ENCODE data around the gene SWAP70.

The SWAP70 gene

DNA sequence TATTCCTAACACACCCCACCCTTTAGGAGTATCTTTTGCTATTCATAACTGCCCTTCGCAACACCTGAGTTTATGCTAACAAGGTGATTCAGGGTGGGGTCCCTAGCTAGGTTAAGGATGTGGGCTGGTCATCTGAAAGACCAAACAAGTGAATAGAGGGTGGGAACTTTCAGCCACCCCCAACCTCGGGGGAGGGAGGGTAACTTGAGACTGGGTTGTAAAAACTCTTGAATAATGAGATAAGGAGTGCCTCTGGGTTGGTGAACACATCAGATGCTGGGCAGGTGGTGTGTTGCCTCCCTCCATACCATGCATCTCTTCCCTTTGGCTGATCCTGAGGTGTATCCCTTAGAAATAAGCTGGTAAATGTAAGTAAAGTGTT, 111.5 kb downstream of the SWAP70 start:
- no peak for DNase-seq (ENCODE audit: low read depth in 2 of 2)

DNA sequence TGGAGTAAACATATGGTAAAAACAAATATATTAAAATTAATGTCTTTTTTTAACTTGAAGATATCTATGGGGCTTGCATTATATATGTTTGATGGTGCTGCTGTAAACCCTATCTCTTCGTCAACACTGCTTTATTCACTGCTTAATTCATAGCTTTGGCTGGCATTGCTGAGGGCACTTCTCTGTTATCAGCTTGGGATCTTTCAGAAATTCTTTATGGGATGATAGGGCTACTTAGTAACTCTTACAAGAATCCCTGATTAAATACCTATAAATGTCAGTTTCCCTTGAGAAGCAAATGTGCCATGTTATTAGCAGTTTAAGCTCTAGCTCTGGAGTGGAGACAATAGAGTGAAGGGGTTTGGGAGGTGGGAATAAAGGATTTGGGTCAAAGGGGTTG, 112.3 kb downstream of the SWAP70 start:
- no peak for DNase-seq (ENCODE audit: low read depth in 2 of 2)

DNA sequence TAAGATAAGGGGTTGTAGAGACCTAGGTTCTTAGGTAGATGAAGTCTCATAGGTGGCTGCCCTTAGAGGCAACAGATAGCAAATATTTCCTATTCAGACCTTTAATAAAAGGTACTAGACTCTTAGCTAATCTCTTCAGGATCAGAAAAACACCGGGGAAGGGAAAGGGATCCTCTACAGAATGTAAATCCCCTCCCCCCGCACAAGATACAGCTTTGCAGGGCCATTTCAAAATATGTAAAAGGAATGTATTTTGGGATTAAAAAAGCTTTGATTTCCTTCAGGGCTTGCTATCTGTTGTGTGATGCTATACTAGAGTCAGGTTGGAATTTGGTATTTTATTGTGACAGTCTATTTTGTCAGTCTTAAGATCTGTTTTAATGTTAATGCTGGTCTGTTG, 113.2 kb downstream of the SWAP70 start:
- no peak for DNase-seq (ENCODE audit: low read depth in 2 of 2)

DNA sequence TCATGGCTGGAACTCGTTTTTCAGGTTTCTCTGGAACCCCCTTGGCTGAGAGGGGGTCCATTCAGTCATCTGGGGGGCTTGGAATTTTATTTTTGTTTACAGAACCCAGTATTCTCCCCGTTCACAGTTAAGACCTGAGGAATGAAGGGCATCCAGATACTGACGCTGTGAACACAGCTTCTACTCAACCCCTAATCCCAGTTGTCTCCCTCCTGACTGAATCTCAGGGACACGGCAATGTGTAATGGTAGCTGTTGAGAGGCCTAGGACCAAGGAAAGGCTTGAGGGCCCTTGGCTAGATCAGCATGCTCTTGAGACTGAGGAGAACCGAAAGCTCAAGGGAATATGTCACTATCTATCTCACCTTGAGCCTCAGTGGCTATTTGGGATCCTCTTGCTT, 113.6 kb downstream of the SWAP70 start:
- DNase-seq (ENCODE audit: low read depth in 2 of 2) = no peak

DNA sequence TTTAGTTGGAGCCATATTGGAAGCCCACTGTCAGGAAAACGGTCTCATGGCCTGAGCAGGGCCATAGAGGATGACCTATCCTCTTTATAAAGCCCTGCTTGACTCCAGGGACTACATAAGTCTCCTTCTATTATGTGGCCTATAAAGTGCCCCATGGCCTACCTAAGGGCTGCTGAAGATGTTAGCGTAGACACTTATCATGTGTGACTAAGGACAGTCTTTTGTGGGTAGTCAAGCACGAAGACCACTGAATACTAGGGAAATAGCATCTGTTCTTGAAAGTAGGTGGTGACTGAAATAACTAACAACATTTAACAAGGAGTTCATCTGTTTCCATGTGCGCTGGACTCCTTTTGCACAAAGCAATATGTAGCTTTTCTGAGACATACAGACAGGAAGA, 117.1 kb downstream of the SWAP70 start:
- DNase-seq (ENCODE audit: low read depth in 2 of 2) = no peak

DNA sequence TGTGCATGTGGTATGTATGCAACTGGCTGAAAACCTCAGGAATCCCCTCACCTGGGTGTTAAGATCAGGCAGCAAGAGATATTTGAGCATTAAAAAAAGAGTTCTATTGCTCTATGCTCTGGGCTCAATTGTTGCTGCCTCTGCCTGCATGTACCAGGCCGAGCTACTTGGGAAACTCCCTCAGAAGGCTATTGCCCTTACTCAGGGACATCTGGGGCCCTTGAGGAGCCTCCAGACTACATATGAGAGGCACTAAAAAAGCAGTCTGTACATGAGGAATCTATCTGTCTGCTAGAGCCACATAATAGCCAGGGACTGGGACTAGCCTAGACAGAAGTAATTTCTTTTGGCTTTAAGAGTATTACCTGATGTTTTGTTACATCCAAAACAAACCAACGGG, 120.1 kb downstream of the SWAP70 start:
- DNase-seq (ENCODE audit: low read depth in 2 of 2) = no peak

DNA sequence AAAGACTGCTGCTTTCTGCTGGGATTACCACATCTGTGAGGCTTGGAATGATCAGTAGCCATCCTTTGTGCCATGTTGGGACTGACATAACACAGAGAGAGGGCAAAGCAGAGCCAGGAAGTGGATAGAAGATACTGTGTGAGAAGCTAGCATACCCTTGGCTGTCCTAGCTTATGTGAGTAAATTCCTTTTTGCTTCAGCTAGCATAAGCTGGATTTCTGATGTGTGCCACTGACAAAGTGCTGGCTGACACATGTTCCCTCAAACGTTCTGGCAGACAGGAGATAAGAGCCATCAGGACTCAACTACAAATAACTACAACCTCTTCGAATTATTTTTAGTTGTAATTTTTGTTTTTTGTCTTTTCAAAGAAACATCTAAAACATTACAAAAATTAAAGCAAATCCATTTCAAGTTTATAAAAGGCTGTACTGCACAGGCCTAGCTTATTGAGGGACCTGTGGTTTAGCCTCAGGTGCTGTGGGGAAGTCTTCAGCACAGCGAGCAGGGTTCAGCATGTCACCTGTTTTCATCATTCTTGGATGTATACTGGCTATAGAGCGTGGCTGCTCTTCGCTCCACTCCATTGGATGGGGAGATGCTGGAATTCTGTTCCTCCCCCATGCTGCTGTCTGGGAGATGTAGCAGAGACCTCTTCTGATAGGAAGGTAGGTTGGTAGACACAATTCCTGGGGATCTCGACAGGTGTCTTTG, 120.9 kb downstream of the SWAP70 start:
- no peak for DNase-seq (ENCODE audit: low read depth in 2 of 2)

DNA sequence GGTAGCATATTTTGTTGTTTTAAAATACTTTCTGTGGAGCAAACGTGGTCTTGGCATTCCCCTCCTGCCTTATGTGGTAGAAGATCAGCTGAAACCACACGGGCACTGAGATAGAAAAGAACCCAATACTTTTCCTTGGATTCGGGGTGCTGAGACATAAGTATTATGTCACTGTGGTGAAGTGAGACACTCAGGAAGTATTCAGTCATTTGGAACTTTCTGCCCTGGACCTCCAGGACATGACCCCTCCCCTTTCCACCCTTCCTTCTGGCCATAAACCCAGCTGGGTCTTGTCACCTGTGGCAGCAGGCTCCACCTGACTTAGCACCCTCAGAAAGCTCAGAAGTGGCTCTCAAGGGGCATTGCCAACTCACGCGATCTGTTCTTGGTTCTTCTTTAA, 123.4 kb downstream of the SWAP70 start:
- no peak for DNase-seq (ENCODE audit: low read depth in 2 of 2)

DNA sequence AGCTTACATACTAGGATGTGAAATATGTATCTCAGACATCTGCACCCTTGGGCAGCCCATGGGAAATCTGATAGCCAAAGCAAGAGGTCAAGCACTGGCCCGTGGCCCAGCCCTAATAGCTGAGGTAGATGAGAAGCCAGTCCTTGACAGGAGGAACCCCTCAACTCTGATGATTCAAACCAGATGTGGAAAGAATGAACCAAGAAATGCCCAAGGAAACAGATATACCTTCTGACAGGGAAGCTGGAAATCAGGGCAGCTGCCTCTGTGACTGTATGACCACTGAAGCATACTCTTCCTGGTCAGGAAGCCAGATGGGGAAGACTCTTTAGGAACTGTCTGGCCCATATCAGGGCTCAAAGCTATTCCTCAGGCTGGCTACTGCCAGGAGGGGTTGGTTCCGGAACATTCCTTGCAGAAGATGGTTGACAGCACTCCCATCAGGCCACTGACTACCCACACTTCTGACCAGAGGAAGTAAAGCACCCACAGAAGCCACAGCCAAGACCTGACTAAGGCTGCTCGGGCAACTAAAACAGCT, 124.2 kb downstream of the SWAP70 start:
- no peak for DNase-seq (ENCODE audit: low read depth in 2 of 2)

DNA sequence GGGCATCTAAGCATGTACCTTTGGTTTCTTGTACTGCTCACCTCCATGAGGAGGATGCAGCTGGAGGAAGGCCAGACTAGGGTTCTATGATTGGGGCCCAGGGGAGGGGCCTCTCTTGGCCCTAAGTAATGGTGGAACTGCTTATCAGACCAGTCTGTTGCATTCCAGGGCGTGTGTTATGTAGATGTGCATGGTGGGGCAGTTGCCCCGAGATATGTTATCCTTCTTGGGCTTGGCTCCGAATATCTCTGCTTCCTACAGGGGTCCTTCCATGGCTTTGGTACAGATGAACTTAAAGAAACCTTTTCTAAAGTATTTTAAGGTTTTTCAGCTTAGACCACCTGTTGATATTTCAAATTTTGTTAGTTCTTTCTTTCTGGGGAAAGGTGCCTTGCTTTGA, 126.0 kb downstream of the SWAP70 start:
- no peak for DNase-seq (ENCODE audit: low read depth in 2 of 2)

DNA sequence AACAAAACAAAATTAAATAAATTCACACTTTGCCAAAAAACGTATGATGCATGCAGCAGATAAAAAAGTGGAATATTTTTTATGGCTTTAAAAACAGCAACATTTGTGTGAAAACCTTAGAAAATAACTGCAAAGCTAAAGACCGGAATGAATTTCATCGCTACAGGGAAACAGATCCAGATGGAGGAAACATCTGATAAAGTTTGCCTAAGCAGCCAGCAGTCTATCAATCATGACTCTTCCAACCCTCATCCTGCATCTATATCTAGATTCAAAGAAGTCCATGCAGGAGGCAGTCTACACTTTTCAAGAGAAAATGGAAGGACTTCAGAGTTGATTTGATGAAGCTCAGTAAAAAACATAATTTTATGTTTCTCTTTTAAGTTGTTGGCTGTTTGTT, 126.8 kb downstream of the SWAP70 start:
- no peak for DNase-seq (ENCODE audit: low read depth in 2 of 2)

DNA sequence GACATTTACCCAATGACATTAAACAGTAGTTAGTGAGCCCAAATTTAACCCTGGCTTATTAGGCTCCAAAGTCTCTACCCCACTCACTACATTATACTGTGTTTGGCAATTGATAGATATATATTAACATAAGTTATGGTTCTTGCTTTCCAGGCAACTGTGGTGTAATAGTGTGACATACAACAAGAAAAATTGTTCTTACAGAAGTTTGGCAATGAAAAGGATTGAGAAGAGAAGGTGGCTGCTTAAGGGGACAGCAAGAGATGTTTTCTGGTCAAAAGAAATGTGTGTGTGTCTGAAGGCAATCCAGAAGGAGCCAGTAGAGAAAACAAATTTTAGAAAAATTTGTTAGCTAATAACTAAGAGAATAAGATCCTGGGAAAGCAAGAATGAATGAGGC, 132.4 kb downstream of the SWAP70 start:
- no peak for DNase-seq (ENCODE audit: low read depth in 2 of 2)

DNA sequence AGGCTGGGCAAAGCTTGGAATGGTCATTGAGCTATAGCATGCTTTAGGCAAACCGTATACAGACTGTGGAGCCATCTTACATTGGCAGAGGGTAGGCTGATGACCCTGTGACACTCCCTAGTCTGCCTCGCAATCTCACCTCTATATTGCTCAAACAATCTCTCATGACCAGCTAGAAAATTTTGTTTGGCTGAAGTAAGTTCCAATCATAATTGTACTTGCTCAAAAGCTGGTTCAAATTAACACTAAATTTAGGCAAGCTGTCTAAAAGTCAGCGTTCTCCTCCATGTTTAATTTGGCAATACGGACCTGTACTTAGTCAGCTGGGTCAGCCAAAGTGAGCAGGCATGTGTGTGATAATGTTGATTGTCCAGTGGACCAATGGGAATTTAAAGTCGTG, 133.0 kb downstream of the SWAP70 start:
- DNase-seq (ENCODE audit: low read depth in 2 of 2) = no peak

DNA sequence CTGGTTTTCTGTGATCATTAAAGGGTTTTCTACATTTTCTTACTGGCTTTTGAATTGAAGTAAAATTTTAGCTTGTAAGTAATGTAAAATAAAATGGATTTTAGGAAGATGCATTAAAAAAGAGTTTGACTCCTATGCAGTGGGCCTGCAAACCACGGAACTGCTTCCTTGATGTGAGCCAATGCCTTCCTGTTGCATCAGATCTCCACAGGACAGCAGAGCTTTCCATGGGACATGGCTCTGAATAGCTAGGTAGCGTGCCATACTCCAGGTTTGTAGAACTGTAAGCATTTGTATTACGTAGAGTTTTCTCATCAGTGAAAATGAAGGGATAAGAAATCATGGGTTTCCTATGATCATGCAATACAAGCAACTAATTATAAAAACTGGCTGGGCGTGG, 133.4 kb downstream of the SWAP70 start:
- DNase-seq (ENCODE audit: low read depth in 2 of 2) = no peak

DNA sequence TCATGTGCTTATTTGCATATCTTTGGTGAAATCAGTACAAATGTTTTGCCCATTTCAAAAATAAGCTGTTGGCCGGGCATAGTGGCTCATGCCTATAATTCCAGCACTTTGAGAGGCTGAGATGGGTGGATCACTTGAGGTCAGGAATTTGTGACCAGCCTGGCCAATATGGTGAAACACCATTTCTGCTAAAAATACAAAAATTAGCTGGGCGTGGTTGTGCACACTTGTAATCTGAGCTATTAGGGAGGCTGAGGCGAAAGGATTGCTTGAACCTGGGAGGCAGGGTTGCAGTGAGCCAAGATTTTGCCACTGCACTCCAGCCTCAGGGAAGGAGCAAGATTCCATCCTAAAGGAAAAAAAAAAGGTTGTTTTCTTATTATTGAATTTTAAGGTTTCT, 136.0 kb downstream of the SWAP70 start:
- no peak for DNase-seq (ENCODE audit: low read depth in 2 of 2)

DNA sequence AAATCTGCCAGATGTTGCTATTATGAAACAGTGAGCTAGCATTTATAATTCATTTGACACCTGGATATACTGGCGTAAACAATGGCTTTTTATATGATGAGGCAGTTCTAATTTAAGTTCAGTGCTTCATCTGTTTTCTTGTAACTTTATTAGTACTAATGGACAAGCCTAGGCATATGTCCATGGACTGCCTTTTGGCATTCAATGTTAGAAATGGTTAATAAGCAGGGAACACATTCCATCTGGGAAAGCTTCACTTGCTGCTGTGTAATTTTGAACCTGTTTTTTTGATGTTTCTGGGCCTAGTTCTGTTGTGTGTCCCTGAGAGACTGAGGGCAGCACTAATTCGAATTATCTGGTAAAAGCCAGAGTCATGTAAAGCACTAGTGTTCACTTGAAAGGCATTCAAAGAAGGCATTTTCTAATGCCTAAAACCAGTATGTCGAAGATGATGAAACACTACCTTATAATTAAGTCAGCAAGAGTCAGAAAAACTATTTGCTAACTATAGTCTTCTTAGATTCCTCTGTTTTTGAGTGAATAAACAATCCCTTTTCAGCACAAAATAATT, 138.5 kb downstream of the SWAP70 start:
- no peak for DNase-seq (ENCODE audit: low read depth in 2 of 2)
